Measurements from ENCODE around the gene MGAM2.

The MGAM2 gene

DNA sequence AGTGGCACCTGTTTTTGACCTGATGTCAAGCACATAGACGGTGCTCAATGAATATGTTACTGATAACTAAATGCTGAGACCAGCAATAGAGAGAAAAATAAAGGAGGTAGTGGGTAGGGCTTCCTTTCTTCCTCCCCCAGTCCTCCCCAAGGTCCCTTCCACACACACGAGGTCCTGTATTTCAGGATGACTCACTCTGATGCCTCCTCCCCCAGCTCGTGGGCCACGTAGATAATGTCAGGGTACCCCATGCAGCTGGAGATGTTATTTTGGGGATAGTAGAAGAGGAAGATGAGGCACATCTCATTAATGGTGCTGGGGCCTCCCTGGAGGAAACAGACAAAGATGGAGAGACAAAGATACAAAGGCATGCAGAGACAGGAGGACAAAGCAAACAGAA is 129.0 kb downstream of the MGAM2 start:
- TF ChIP-seq, protein P1, sequence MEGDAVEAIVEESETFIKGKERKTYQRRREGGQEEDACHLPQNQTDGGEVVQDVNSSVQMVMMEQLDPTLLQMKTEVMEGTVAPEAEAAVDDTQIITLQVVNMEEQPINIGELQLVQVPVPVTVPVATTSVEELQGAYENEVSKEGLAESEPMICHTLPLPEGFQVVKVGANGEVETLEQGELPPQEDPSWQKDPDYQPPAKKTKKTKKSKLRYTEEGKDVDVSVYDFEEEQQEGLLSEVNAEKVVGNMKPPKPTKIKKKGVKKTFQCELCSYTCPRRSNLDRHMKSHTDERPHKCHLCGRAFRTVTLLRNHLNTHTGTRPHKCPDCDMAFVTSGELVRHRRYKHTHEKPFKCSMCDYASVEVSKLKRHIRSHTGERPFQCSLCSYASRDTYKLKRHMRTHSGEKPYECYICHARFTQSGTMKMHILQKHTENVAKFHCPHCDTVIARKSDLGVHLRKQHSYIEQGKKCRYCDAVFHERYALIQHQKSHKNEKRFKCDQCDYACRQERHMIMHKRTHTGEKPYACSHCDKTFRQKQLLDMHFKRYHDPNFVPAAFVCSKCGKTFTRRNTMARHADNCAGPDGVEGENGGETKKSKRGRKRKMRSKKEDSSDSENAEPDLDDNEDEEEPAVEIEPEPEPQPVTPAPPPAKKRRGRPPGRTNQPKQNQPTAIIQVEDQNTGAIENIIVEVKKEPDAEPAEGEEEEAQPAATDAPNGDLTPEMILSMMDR (conservative IDR thresholded peaks at IDR 0.05): no peak
- H3K27ac ChIP-seq: no peak overlapping the region

DNA sequence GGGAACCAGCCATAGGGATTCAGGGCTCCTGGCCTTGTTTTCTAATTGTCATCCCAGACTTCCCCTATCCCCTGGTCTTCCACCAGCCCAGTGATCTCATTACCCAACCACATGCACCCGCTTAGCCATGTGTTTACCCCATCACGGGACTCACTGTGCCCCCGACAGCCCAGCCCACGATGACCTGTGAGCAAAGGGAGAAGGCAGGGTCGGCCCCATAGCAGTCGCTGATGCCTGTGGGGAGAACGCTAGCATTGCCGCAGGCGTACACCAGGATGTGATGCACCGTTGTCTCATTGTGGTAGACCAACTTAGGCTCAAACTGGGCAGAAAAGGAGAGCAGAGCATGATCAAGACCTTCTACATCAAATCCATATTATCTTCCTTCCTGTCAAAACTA is 132.3 kb downstream of the MGAM2 start:
- no peak overlapping the region for H3K27ac ChIP-seq
- TF ChIP-seq, protein P1 (conservative IDR thresholded peaks at IDR 0.05): no peak

DNA sequence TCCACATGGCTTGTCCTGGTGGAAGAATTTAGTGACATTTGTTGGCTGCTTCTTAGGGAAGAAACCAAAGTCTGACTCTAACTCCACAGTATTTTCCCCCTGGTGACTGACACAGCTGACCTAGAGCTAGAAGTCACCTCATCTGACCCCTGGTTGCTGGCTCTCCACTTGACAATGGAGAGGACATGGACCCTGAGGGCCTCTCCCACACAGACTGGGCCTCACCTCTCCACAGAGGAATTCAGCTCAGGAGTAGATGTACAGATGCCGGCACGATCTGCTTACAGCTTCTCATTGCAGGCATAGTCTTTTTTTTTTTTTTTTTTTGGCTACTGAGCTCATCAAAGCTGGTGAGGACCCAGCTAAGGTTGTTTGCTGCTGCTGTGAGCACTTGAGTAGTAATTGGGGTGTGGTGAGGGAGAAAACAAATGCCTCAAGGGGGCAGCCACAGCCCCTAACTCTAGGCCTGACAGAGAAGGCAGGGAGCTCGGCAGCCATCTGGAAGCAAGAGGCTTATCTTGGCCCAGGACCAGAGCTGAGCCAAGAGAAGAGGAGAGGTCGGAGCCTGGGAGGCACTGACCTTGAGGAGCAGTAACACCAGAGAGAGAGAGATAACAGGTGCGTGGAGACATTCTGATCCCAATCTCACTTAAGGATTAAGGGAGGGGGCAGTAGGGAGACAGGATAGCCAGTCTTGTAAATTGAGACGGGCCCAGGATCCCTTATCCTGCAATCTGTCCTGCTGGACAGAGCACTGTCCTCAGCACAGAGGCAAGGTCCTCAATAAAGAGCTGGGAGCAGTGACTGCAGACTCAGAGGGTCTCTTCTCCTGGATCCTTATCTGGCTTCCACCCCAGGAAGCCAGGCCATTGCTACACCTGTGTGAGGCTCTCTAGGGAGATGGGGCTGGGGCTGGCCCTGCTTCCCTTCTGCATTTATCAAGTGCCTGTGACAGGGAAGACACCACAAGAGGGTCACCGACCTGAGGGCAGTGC is 136.9 kb downstream of the MGAM2 start:
- TF ChIP-seq, protein P1 (conservative IDR thresholded peaks at IDR 0.05): no peak
- no peak overlapping the region for H3K27ac ChIP-seq

DNA sequence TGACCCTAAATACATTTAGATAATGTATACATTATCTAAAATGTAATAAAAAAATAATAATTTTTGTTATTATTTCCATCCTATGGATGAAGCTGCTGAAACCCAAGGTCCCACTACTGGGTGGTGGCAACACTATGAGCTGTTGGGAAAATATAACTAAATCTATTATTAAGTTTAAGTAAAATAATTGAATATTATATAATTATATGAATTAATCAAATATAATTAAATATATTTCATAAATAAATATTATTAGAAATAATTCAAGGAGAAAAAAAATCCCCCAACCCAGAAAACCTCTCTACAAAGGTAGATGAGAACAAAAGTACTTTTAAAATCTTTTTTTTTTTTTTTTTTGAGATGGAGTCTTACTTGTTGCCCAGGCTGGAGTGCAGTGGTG is 138.4 kb downstream of the MGAM2 start:
- TF ChIP-seq, protein P1 (conservative IDR thresholded peaks at IDR 0.05): no peak

DNA sequence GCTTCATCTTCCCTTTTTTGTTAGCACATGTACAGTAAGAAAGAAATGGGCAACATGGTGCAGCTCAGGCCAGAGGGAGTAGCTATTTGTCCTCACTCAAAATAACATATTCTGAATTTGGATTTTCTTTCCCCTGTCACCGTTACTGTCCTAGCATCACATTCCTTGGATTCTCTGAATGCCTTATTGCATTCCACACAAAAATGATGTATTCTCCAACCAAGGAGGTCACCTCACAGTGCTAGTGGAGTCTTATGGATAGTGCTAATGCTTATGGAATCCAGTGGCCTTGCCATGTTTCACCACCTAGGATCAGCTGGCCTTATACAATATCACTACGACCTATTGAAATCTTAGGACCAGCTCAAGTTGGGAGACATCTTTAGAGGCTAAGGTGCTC is 139.2 kb downstream of the MGAM2 start:
- H3K27ac ChIP-seq: no peak overlapping the region
- TF ChIP-seq, protein P1 (conservative IDR thresholded peaks at IDR 0.05): no peak

More for the DNA sequence above, 138.4 kb downstream of the MGAM2 start:
- no peak overlapping the region for H3K27ac ChIP-seq

DNA sequence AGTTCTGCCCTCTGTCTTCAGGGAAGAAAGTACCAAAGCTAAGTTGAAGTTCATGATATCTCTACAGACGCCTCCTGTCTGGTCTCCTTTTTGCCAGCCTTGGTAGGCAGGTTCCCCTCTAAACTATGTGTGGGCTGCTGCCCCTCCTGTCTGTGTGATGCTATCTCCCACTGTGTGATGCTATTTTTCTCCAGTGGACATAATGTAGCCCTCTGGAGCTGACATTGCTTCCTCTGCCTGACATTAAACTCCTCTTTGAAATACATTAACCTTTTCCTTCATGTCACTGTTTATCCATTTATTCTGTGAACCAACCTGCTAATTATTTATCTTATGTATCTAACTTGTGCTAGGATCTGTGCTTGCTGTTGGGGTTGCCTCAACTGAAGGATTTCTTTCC is 146.4 kb downstream of the MGAM2 start, which contains the start of gene PRSS58:
Gene PRSS58, minus strand, starts transcription at position 101 of the 400 bp plus-strand sequence. CDS start 351 bp downstream, outside the sequence.
- no peak within 1 kb of the TSS for H3K27ac ChIP-seq

More for the DNA sequence above, 146.4 kb downstream of the MGAM2 start, which contains the start of gene PRSS58:
- TF ChIP-seq, protein P1 (conservative IDR thresholded peaks at IDR 0.05): no peak
